Hepatocyte (in vitro differentiated cells): Measurements from ENCODE around the gene ADAMTS9.

Source experiments
- CTCF ChIP-seq: fragments of 200-600 bp; sonication (generic); IDR thresholded peaks from 2 replicates; pipeline ENCODE4 v1.5.1; 2016; ENCODE audit warnings: antibody characterized with exemption, mild to moderate bottlenecking; ENCODE audit not compliant: poor library complexity
- EZH2 ChIP-seq: fragments of 200-600 bp; sonication (generic); IDR thresholded peaks from 2 replicates; pipeline ENCODE4 v1.6.1; 2016; ENCODE audit warnings: antibody characterized with exemption, mild to moderate bottlenecking, borderline replicate concordance

GRCh38 chr3:64717872-64718613 lies 30.2 kb upstream of the ADAMTS9 start:
- TF ChIP-seq CTCF (peak; percentile 54), EZH2 (no peak)
